Right lobe of liver (tissue), 4 donors: ENCODE measurements around the gene RBL2.

Experiments used
- CTCF ChIP-seq, 4 donors: fragments of 200-600 bp in 3 of 4; fragments of 450-650 bp in 1 of 4; IDR thresholded peaks; one replicate each; pipeline versions ENCODE4 v1.5.1 to v1.8.0; 2016 to 2022; ENCODE audit warnings: antibody characterized with exemption in 4 of 4, mild to moderate bottlenecking in 2 of 4
- POLR2A ChIP-seq: fragments of 450-650 bp; IDR thresholded peaks from one replicate; pipeline ENCODE4 v1.6.1; 2017; ENCODE audit warnings: antibody characterized with exemption, mild to moderate bottlenecking
- donor health status: DM: no; HTN: no; CAD: no.
- donor health status: DM: no; HTN: no; CAD: no.
- donor health status: DM: no; HTN: yes; CAD: no.

- TF ChIP-seq CTCF (IDR thresholded peaks at IDR 0.05) (no peak), POLR2A (no peak)
These were observed 47.9 kb downstream of the RBL2 start for GRCh38 chr16:53482123-53482522.
